HG03095 (cell line): Measurements from ENCODE around the gene NRXN2.

ENCODE experiments used
- ATAC-seq: cut with Tn5 transposase; IDR thresholded peaks from one replicate; pipeline ENCODE4 v1.9.1; 2021; ENCODE audit warnings: moderate library complexity; ENCODE audit not compliant: unreplicated experiment

NRXN2 gene

DNA sequence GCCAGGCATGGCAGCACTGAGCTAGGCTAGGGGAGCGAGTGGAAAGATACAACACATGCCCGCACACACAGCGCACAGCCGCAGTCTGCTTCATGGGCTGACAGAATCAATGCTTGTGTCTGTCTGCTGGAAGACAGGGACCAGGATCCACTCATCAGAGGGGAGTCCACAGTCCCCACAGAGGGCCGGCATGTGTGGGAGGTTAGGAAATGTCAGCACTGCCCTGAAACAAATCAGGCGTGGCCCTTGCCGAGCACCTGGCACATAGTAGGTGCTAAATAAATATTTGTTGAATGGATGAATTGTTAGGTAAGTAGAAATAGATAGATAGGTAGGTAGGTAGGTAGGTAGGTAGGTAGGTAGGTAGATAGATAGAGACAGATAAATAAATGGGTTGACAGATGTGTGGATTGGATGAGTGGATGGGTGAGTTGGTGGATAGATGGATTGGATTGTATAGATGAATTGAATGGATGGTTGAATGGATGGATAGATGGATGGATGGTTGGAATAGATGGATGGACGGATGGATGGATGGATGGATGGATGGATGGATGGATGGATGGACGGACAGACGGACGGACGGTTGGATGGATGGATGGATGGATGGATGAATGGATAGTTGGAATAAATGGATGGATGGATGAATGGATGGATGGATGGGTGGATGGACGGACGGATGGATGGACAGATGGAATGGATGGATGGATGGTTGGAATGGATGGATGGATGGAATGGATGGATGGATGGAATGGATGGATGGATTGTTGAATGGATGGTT, 128.6 kb downstream of the NRXN2 start:
- no peak for ATAC-seq

DNA sequence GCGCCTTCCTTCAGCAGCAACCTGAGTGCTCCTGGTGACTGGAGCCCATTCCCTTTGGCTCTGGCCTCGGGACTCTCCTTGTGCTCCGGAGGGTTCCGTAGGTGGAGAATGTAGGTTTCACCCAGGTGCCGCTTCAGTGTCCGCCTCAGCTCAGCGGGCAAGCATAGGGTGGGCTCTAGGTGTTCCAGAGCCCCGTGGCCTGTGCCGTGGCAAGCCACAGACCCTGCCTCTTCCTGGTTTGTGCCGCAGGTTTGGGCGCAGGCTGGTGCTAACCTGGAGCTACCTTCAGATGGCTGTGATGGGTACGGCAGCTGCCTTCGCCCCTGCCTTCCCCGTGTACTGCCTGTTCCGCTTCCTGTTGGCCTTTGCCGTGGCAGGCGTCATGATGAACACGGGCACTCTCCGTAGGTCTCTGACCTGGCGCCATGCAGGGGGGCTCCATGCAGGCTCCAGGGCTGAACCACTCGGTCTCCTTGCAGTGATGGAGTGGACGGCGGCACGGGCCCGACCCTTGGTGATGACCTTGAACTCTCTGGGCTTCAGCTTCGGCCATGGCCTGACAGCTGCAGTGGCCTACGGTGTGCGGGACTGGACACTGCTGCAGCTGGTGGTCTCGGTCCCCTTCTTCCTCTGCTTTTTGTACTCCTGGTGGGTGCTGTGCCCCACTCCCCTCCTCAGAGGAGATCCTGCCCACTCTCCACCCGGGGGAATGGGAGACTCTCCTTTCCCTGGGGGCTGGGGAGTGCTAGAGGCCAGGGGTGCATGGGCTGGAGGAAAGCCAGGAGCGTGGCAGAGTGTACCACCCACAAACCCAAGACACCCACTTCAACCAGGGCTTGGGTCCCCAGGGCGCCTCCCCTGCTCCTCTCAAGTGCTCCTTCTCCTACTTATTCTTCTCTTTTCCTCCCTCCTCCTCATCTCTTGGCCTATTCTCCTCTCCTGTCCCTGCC, 129.6 kb downstream of the NRXN2 start:
- ATAC-seq, result no peak

DNA sequence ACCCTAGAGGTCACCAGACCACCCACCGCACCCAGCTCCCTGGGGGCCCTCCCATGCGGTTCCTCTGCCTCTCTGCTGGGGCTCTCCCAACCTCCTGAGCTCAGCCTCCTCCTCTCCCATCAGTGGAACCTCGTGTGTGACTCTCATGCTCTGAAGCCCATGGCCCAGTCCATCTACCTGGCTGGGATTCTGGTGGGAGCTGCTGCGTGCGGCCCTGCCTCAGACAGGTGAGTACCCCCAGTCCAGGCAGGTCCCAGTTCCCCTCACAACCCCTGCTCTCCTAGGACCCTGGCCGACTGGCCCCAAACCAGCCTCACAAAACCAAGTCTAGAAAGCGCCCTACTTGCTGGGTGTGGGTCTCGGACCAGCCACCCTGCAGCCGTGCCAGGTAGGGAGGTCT, 130.3 kb downstream of the NRXN2 start:
- ATAC-seq, result no peak

DNA sequence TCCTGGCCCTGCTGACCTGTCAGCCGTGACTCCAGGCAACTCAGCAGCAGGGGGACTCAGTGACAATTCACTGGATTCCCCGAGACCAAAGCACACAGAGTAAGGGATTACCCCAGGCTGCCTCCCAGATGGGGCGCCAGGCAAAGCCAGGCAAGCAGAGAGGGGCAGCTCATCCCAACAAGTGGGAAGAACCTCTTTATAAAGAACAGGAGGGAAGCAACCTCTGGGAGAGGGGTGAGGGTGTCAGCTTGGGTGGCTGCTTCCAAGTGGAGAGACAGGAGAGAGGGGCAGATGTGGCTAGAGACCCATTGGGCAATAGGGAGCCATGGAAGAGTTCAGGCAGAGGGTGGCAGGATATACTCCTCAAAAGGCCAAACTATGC, 130.8 kb downstream of the NRXN2 start:
- no peak for ATAC-seq

DNA sequence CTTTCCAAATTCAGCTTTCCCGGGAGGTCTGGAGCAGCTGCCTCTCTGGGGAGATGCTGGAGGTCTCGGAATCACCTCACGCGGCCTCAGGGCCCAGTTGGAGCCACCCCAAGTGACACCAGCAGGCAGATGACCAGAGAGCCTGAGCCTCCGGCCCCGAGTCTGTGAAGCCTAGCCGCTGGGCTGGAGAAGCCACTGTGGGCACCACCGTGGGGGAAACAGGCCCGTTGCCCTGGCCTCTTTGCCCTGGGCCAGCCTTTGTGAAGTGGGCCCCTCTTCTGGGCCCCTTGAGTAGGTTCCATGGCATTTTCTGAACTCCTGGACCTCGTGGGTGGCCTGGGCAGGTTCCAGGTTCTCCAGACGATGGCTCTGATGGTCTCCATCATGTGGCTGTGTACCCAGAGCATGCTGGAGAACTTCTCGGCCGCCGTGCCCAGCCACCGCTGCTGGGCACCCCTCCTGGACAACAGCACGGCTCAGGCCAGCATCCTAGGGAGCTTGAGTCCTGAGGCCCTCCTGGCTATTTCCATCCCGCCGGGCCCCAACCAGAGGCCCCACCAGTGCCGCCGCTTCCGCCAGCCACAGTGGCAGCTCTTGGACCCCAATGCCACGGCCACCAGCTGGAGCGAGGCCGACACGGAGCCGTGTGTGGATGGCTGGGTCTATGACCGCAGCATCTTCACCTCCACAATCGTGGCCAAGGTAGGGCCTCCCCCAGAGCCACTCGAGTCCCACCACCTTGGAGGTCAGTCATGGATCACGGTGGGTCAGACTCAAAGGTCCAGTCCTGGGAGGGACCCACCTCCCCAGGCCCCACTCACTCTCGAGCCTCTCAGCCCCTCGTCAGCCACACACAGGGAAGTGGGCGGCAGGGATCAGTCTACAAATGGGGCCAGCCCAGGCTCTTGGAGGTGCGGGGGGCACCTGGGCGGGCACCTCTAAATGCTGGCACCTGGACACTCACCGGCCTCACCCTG, 131.5 kb downstream of the NRXN2 start:
- no peak for ATAC-seq

DNA sequence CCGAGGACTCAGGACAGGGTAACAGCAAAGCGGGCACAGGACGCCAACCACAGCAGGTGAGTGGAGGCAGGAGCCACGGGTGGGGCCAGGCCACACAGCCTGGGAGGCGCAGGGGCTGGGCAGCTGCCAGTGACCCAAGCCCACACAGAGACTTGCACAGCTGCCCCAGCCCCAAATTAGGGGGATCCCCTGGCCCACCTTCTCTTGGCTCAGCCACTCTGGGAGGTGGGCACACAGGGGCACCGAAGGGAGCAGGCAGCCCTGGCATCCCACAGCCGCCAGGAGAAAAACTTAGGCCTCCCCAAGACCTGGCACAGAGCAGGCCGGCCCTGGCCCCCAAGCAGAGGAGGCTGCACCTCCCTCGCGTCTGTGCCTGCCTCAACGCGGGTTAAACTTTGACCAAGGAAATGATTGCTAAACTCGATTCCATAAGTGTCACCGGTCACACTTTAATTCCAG, 132.2 kb downstream of the NRXN2 start, which contains the start of gene SLC22A12:
TSS of gene SLC22A12 (plus strand) at position 458 of the 459 bp plus-strand sequence. CDS start 337 bp downstream, outside the sequence.
- ATAC-seq, result no peak

DNA sequence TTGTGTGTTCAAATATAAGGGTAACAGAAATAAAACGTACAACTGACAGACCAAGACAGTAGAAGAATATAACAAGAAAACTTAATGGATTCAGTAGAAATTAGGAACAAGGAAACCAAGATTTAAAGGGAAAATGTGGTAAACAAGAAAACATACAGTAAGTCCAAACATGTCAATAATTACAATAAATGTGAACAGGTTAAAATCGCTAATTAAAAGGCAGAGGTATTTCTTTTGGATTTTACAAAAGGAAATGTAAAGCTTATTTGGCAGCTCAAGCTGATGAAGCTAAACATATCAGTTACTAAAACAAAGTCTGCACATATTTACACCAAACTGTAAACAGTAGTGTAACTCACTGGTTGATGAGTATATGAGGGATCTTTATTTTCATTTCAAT, 134.3 kb downstream of the NRXN2 start:
- no peak for ATAC-seq

DNA sequence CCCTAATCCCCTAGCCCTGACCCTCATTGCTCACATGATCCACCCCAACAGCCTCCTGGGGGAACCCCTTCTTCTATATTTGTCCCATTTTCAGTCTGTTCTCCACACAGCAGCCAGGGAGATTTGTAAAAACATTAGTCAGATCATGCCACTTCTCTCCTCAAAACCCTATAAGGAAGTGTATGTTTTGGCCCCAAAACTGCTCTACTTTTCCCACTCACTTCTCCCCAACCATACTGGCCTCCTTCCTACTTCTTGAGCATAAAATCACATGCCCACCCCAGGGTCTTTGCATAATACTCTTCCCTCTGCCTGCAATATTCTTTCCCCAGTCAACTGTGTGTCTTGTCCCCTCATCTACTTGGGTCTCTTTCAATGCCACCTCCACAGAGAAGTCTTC, 136.6 kb downstream of the NRXN2 start:
- ATAC-seq, result no peak

DNA sequence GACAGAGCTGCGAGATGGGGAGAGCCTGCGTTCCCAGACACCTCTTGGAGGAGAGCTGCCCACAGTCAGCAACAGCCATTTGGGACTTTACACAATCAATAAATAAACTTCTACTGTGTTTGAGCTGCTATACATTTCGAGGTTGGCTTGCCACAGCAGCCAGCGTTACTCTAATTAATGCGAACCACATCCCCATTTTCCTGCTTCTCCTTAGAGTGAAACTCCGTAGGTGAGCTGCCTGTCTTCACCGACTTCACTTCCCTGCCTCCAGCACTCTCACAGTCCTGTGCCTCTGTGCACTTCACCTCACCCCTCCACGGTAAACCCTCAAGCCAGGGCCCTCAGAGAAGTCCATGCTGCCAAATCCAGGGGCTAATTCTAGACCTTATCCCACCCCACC, 137.8 kb downstream of the NRXN2 start:
- no peak for ATAC-seq

DNA sequence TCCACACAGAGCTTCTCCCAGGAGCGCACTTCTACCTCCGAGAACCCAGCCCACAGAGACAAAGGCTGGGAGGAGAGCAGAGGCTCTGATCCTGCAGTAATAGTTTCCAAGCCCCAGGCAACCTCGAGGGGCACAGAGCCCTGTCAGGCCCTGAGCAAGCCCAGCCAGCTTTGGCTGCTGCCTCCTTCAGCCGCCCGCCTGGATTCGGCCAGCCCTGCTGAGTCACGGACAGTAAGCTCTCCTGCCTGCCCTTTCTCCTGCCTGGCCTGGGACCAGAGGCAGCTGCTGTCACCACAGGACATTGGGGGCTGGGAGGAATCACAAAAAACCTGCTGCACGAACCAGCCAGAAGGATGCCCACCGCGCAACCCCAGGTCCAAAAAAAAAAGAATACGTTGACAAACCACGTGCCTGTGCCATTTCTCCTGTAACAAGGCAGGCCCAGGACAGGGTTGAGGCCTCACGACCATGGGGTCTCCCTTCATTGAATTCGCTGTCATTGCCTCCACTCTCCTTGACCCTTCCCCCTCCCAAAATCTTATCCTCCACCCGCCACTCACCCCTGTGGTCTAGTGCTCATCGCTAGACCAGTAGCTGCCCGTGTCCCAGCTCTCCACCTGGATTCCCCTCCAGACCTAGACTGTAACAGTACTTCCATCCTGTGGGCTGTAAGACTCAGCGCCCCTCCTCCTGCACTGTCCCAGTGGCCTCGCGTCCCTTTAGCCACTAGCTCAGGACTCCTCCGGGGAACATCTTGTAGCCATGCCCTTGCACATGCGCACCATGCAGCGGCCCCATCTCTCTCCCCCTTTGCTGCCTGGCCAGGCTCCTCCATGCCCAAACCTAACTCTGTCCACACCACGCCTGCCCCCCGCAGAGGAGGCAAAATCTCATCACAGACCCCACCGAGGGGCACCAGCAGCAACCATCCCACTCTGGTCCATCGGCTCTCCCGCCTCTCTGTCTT, 139.4 kb downstream of the NRXN2 start:
- ATAC-seq, result no peak

DNA sequence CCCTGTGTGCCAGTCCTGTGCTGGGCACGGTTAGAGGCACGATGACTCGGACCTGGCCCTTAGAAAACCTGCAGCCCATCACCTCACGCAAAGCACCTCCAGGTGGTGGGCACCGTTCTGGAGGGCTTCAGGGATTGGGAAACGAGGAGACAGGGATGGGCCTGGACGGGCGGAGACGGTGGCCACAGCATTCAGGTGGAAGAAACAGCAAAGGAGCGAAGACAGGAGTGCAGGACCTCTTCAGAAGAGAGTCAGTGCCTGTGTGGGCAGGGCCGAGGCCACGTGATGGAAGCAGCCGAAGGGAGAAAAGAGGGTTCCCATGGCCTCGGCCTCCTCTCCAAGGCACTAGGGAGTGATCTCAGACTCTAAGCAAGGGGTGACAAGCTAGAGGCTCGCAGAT, 140.1 kb downstream of the NRXN2 start:
- ATAC-seq, result no peak

DNA sequence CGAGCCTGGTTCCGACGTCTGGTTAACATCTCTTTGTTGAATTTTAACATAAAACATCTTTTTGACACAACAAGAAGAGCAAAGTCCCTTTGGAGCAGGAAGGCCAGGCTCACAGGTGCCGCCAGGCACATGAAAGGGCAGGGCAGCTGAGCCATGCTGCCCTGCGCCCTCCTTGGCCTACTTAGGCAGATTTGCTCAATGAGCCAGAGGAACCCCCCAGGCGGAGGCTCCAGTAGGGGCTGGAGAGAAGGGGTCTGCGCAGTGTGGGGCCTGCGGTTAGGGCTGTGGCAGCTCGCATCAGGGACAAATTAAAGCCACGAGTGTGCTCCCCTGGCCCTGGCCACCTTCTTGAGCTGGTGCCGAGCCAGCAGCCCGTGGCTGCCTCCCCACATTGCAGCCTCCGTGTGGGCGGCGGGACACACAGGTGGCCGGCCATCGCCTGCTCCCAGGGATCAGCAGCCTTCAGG, 141.9 kb downstream of the NRXN2 start:
- no peak for ATAC-seq

DNA sequence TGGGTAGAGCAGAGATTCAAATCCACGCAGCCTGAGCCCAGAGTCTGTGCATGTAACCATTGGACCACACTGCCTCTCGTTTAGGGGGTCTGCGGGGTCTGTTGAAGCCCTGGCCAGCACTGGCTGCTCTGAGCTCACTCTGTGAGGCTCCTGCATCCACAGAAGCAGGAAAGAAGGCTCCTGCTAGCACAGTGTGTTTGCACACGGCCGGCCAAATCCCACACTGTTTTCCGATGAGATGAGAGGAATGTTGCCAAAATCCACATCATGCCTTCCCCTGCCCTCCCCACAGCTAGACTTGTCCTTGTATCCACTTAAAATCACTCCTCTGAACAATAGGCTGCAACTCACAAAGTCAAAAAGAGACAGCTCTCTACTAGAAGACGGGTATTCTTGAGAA, 142.6 kb downstream of the NRXN2 start:
- no peak for ATAC-seq

DNA sequence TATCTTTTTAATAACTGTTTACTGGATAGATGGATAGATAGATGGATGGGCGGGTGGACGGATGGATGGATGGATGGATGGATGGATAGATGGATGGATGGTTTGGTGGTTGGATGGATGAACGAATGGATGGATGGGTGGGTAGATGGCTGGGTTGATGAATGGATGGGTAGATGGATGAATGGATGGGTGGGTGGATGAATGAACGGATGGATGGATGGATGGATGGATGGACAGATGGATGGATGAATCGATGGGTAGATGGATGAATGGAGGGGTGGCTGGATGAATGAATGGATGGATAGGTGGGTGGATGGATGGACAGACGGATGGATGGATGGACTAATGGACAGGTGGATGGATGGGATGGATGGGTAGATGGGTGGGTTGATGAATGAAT, 145.8 kb downstream of the NRXN2 start:
- no peak for ATAC-seq

DNA sequence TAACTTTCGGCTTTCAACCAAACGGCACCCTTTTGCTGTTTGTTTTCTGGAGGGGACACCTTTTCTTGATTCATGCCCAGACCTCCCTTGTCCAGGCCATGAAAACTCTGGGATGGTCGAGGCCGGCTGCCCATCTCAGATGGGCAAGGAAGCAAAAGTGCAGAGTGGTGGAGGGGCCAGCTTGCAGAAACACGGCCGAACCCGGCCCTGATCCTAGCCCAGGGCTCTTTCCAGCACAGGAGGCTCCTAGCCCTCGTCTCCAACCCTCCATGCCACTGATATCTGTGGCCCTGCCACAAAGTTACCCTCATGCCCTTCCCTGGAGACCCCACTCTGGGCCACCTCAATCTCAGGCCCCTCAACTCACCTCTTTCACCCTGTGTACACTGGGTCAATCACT, 150.9 kb downstream of the NRXN2 start:
- no peak for ATAC-seq

DNA sequence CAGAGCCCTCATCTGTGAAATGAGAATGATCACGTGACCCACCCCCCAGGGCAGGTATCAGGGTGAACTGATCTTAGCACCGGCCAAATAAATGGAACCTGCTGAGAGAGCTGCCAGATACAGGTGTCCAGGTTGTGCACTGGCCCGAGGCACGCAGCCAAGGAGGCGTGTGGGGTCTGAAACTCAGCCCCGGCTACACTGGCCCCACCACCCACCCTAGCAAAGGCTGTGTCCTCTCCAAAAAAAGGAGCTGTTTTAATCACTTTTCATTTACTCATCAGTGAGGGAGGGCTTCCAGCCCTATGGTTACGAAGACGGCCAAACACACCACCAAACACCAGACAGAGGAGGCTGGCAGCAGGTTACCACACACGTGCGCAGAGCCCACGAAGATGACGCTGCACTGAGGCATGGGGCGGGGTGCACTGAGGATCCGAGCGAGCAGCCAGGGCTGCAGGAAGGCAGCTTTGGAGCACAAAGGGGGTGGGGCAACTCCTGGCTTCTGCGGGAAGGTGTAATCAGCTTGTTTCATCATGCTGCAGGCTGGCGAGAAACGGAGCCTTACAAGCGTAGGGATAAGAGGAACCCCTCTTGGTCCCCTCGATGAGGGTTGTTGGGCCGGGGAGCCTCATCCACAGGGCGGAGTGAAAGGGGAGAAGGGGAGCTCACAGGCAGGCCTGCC, 151.4 kb downstream of the NRXN2 start:
- no peak for ATAC-seq

DNA sequence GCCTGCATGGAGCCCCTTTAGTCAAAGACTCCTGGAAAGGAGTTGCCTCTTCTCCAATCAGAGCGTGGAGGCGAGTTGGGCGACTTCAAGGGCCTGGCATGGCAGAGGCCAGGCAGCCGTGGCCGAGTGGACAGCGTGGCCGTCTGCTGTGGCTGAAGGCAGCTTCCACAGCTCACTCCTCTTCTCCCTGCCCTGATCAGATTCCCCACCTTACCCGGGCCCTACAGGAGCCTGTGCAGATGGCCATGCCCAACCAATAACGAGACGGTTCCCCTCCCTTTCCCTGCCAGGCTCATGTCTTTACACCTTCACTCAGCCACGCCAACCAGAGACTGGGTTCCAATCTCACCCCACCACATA, 152.0 kb downstream of the NRXN2 start:
- ATAC-seq, result no peak

DNA sequence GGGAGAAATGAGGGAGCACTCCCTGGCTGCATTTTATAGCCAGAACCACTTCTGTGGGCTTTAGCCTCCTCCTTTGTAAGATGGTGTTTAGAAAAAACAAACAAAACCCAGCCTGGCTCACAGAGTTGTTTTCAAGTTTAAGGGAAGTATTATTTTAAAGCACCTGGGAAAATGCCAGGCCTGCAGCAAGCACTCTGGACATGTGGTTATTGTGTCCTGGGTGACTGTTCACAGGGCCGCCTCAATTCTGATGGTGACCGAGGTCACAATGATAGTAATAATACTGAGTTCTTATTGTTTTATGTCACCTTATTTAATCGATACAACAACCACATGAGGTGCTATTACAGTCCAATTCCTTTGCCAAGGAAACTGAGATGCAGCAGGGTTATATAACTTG, 152.7 kb downstream of the NRXN2 start:
- no peak for ATAC-seq
